Measurements from ENCODE around the gene TMTC2.

The TMTC2 gene

GRCh38 chr12:82952946-82953345, 266.2 kb downstream of the TMTC2 start:
- no peak for TF ChIP-seq CTCF (conservative IDR thresholded peaks at IDR 0.05; ENCODE audit: low read depth, low read length)
- DNase-seq (ENCODE audit: low read depth) = no peak
- no peak overlapping the region for H3K4me3 ChIP-seq (ENCODE audit: low read length)

- TF ChIP-seq CTCF (conservative IDR thresholded peaks at IDR 0.05; ENCODE audit: low read depth, low read length) = no peak
- DNase-seq (ENCODE audit: low read depth) = no peak
- no peak overlapping the region for H3K4me3 ChIP-seq (ENCODE audit: low read length)
These were observed 266.7 kb downstream of the TMTC2 start for GRCh38 chr12:82953397-82953796.

GRCh38 chr12:82954064-82954463, 267.4 kb downstream of the TMTC2 start:
- DNase-seq (ENCODE audit: low read depth) = no peak
- no peak overlapping the region for H3K4me3 ChIP-seq (ENCODE audit: low read length)
- no peak for TF ChIP-seq CTCF (conservative IDR thresholded peaks at IDR 0.05; ENCODE audit: low read depth, low read length)

GRCh38 chr12:82954572-82954971, 267.9 kb downstream of the TMTC2 start:
- no peak overlapping the region for H3K4me3 ChIP-seq (ENCODE audit: low read length)
- no peak for TF ChIP-seq CTCF (conservative IDR thresholded peaks at IDR 0.05; ENCODE audit: low read depth, low read length)
- no peak for DNase-seq (ENCODE audit: low read depth)

GRCh38 chr12:82955043-82955442, 268.3 kb downstream of the TMTC2 start:
- DNase-seq (ENCODE audit: low read depth) = no peak
- no peak overlapping the region for H3K4me3 ChIP-seq (ENCODE audit: low read length)
- no peak for TF ChIP-seq CTCF (conservative IDR thresholded peaks at IDR 0.05; ENCODE audit: low read depth, low read length)

GRCh38 chr12:82958966-82959365, 272.3 kb downstream of the TMTC2 start:
- DNase-seq (ENCODE audit: low read depth) = no peak
- TF ChIP-seq CTCF (conservative IDR thresholded peaks at IDR 0.05; ENCODE audit: low read depth, low read length) = no peak
- H3K4me3 ChIP-seq (ENCODE audit: low read length) = no peak overlapping the region

GRCh38 chr12:82959821-82960220, 273.1 kb downstream of the TMTC2 start:
- no peak overlapping the region for H3K4me3 ChIP-seq (ENCODE audit: low read length)
- TF ChIP-seq CTCF (conservative IDR thresholded peaks at IDR 0.05; ENCODE audit: low read depth, low read length) = no peak
- DNase-seq (ENCODE audit: low read depth) = no peak

Data from retinal pigment epithelial cell (primary cell).